Glomerular visceral epithelial cell (primary cell): ENCODE results near the gene DTD2.
"Not testable (repeated sequence)": the region's sequence is repeated elsewhere in the genome, so short reads cannot be mapped to it uniquely, and the experiment has no call there.

Experiments used
- DNase-seq: peaks from one replicate; pipeline ENCODE4 v3.0.0-alpha.2; 2016; ENCODE audit errors: extremely low spot score

The DTD2 gene

DNA sequence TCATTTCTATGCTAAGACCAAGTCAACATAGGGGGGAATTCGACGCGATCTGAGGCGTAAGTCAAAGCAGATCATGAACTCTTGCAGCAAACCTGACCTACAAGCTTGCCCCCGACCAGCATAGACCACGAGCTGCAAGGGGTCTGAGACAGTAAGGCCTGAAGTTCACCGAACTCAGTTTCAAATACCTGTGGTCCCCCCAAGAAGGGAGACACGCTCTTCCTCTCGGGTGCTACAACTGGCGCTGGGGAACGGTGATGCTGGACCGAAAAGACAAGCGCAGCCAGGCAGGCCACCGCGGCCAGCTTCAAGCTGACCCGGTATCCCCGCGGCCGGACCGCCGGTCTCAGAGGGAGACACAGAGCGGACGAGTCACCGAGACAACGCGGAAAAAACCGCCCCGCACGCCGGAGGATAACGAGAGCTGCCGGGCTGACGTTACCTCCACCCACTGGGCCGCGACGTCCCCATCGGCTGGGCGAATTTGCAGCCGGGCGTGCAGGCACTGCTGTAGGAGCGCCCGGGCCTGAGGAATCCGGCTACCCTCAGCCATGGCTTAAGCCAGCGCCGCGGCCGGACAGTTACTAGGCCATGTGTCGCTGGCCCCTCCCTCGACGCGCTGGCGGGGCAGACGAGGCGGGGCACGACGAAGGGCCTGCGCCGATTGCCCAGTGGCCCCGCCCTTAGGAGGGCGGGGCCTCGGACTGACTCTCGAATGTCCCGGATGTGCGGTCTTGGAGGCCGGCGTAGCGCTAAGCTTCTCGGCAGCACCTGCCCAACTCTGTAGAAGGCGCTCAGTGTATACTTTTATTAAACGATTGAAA lies at the start of gene DTD2:
TSS of gene DTD2 (minus strand) at position 666 of the 824 bp plus-strand sequence. CDS start at position 553, 113 bp downstream.
- DNase-seq, result peak; percentile 96

DNA sequence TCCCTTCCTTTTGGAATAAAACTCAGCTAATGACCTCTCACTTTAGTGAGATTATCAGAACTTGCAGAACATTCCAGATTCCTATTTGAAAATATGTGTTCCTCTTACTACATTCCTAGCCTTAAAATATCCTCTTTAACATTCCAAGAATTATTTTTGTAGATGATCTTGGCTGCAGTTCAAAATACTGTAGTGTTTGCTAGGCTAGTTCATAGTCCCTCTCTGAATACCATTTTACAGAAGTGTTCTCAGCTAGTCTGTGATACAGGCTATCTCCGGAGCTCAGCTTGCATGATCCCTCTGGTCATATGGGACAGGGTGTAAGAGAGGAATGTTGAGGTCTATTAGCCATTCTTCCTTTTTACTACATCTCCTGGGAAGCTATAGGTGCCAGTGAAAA lies 48.1 kb upstream of the DTD2 start:
- DNase-seq, result no peak

GRCh38 chr14:31501870-31502269 lies 44.6 kb upstream of the DTD2 start:
- no peak for DNase-seq

DNA sequence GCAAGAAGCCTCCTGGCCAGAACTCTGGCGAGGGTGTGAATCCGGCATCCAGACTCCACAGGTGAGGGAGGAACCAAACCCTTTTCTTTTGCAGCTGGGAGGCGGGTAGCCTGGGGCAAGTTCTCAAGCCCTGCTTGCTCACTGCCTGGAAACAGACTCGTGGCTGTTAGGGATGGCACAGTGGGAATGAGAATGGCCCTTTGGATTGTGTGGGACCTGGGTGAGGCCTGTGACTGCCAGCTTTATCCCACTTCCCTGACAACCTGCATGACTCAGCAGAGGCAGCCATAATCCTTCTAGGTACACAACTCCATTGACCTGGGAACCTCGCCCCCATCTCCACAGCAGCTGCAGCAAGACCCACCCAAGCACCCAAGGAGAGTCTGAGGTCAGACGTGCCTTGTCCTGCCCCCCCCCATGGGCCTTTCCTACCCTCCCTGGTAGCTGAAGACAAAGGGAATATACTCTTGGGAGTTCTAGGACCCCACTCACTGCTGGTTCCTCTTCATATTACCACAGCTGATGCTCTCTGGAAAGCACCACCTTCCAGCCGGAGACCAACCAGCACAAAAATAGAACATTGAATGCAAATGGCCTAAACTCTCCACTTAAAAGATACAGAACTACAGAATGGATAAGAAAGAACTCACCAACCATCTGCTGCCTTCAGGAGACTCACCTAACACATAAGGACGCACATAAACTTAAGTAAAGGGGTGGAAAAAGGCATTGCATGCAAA lies 35.6 kb upstream of the DTD2 start:
- DNase-seq, result no peak

DNA sequence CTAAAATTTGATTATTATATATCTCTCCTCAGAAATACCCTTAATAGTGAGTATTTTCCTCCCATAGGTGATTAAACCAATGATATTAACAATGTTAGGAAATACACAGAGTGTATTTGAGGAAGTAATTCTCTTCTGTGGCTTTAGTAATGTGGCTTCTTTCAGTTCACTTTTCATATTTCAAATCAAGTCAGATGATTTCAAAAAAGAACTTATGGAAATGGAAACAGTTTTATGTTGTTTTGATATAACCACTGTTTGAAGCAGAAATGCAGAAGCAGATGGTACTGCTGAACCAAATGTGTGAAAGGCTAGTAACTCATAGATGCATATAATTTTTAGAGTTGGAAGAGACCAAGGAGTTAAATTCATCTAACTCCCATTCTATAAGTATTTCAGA lies 32.4 kb upstream of the DTD2 start:
- DNase-seq, result no peak

GRCh38 chr14:31487886-31488285 lies 30.6 kb upstream of the DTD2 start, which contains the start of gene GPR33:
TSS of gene GPR33 (minus strand) at chr14:31488039. CDS start at chr14:31483965, 4,074 bp downstream.
- no peak for DNase-seq

DNA sequence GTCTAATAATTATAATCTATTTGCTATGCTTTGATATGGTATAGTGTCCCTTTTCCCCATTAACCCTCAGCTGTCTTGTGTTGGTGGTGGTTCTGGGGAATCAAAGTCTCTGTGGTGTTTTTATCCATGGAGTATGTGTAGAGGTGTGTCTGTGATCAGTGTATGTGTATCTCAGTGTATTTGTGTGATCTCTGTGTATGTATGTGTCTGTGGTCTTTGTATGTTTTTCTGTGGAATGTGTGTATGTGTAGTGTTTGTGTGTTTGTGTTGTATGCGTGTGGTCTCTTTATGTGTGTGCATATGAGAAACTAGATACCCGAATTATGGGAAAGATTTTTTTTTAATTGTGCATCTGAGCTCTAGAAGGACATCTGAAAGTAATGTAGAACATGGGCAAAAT lies 29.5 kb upstream of the DTD2 start:
- DNase-seq, result no peak

DNA sequence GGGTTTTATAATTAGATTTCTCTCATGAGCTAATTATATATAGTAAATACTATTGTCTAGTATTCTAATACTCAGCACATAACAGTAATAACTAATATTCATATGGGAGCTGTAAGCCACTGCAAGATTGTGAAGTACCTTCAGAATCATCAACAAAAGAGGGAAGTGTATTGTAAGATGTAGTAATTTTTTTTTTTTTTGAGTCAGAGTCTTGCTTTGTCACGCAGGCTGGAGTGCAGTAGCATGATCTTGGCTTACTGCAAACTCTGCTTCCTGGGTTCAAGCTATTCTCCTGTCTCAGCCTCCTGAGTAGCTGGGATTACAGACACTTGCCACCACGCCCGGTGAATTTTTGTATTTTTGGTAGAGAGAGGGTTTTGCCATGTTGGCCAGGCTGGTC lies 27.4 kb upstream of the DTD2 start:
- no peak for DNase-seq

DNA sequence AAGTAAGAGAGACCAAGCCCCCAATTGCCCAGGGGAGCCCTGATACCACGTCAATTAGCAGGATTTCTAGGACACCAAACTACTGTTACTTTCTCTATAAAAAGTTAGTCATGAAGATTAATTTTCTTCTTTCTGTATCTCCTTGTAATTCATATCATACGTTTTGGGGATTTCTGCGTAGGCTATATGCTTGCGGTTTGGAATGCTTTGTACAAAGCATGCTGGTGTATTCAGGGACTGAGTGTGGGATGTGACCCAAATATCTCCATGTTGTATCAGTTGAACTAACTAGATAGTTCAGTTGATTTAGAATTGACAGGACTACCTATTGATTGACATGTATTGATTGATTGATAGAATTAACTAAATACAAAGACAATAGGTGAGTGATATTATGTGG lies 22.9 kb upstream of the DTD2 start:
- DNase-seq, result no peak

GRCh38 chr14:31479027-31479426 lies 21.7 kb upstream of the DTD2 start:
- no peak for DNase-seq

GRCh38 chr14:31477248-31477647 lies 19.9 kb upstream of the DTD2 start:
- no peak for DNase-seq

DNA sequence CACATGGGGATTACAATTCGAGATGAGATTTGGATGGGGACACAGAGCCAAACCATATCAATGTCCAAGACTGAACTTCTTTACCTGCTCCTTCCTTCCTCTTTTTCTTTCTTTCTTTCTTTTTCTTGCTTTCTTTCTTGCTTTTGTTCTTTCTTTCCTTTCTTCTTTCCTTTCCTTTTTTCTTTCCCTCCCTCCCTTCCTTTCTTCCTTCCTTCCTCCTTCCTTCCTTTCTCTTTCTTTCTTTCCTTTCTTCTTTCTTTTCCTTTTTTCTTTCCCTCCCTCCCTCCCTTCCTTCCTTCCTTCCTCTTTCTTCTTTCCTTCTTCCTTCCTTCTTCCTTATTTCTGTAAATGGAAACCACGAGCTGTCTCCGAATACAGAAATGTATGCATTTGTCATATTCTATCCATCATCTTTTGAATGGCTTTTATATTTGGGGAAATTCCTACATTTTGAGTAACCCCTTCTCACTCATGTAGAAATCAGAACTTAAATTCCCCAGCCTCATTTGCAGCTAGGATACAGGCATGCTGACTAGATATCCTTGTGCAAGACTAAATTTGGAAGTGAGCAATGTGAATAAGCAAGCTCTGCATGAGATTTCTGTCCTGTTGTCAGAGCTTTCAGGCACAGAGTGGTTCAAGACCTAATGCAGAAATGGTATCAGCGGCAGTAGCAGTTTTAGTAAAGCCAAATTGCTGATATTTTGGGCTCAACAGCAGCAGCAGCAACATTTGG lies 19.0 kb upstream of the DTD2 start:
- no peak for DNase-seq

DNA sequence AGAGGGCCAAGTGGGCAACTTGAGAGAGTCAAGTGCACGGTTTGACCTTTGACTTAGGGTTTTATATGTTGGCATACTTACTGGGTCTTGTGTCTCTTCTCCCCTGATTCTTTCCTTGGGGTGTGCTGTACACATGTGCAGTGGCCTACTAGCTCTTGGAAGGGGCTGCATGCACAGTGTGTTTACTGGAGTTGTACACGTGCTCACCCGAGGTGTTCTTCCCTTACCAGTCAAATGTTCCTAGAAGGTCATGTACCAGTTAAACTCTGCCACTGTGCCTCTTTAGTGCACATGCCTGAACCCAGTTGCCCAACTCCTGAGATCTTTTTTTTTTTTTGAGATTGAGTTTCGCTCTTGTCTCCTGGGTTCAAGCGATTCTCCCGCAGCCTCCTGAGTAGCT lies 9.2 kb upstream of the DTD2 start:
- no peak for DNase-seq

- DNase-seq, result no peak
These were observed 7.8 kb upstream of the DTD2 start for GRCh38 chr14:31465111-31465510.

- not testable (repeated sequence) for DNase-seq
These were observed 5.1 kb upstream of the DTD2 start for GRCh38 chr14:31462450-31462849.

DNA sequence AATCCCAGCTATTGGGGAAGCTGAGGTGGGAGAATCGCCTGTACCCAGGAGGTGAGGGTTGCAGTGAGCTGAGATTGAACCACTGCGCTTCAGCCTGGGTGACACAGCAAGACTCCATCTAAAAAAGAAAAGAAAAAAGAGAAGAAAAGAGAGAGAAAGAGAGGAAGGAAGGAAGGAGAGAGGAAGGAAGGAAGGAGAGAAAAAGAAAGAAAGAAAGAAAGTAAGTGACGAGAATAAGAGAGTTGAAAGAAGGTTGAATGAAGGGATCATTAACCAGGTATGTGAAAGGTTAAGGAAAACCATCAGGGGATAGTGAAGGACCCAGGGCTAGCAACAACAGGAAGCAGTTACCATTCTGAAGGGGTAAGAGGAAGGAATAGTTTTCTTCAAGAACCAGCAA lies 4.2 kb upstream of the DTD2 start:
- no peak for DNase-seq

DNA sequence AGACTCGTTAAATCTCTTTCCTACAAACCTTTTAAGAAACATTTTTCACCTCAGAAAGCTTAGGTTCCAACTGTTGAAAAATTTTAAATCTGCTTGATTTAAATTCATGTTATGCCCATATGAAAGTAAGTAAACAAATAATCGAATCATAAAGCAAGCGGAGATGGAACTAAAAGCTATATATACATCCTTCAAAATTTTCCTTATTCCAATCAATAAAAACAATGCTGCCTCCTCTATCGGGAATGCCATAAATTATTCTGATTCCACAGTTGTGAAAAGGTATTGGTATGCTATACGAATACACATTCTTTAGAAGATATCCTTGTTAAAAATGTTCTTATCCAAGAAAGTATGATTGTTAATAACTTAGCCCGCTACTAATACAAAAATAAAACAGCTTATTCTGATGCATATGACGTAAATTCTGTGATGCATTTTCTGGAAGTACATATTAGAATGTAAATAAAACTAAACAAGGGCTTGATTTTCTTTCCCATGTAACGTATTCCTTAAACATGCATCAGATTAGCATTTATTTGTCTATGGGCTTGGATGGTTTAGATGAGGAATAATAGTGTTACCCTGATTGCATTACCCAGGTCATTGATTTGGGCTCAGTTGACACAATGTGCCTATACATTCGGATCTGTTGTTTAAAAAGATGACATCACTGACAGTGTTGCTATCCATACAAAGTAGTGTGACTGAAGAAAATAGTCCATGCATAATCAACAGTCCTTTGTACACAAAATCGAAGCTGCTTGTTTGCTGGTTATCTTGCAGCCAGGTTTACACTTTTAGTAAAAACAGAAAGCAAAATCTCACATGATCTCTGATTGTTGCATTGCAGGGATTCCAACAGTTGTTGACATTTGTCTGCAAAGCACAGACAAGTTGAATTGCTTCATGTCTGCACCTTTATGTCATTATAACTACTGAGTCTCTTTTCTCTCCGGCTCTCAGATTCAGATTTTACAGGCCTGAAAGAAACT lies 656 bp upstream of the DTD2 start:
- no peak for DNase-seq

DNA sequence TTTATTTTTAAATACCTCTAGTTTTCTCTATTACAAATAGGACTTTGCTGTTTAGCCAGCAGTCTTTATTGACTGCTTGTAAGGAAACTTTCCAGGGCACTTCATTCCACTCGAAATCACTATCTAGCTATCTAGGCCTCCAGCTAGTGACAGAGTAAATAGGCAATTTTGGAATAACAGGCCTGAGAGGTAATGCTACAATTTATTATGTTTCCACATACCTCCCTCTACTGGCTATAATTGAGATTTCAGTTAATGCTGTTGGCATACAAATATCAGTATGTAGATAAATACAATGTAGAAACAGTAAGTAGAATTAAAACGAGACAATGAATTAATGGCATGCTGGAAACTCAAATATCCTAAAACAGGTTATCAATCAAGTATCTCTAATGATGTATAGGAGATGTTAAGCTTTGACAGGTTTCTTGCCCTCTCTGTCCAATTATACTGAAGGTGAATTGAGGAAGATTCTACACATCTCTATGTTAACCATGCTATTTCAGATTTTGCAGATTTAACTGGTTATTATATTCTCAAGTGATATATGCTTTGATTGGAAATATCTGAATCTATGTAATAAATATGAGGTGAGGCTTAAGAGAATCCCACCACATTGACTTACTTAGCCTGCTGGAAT lies 7.2 kb downstream of the DTD2 start:
- peak; percentile 40 for DNase-seq

DNA sequence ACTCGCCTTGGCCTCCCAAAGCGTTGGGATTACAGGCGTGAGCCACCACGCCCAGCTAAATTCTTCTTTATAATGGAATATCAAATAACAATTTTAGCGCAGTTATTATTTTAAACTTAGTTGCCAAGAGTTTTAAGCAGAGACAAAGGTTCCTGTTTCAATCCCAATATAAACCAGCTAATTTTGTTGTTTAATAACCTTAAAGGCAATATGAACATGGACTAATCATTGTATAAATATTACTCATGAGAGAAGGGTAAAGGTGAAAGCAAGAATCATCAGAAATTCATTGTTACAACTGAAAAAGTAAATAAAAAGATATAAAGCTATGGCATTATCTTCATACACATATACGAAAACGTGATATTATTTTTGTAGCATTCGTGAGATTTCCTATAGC lies 8.2 kb downstream of the DTD2 start:
- no peak for DNase-seq

GRCh38 chr14:31445703-31446102 lies 11.6 kb downstream of the DTD2 start:
- no peak for DNase-seq

GRCh38 chr14:31442284-31442683 lies 15.0 kb downstream of the DTD2 start:
- DNase-seq, result no peak
